Measurements from ENCODE around the gene WDR47. TPM values are rescaled to one million over a fixed set of nuclear protein-coding genes. Genes with fewer than 3 reads are reported as not detected.
A peak's percentile ranks its signal among the peaks of the same experiment; 100 is the strongest.

The WDR47 gene
- total and polyA plus RNA-seq, 8 donors: 1.9 to 7.1 (median 4.2) TPM

DNA sequence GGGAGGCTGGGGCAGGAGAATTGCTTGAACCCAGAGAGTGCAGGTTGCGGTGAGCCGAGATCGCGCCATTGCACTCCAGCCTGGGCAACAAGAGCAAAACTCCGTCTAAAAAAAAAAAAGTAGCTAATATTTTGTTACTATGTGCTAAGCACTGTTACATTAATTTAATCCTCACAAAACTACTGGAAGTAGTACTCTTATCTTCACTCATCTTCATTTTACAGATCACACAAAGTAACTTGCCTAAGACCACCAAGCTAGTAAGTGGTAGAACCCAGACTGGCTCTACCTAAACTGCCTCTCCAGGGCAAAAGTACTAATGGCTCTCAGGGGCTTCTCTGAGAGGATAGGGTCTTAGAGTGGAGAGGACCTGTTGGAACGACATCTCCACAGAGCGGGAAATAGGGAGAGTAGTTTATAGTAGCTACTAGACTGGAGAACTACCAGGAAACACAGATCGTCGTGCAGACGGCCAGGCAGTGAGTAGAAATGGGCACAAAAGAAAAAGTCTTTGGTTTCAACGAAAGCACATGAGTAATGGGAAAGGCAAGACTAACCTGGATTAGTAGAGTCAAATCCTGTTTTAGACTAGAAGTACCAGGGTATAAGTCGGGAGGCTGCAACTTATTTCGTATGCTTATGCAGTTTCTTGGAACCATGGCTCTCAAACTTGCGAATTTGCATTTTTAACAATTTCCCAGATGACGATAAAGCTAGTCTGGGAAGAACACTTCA, 80.0 kb downstream of the WDR47 start:
- intact Hi-C loops (cut with DNase I): no loop called here
- peak overlapping the region; percentile 96 to 98 (median 98) for H3K27ac ChIP-seq
- DNase-seq (no peak), FAIRE-seq (no peak), ATAC-seq (no peak)
- no peaks in the 10 kb centered on the region for H3K36me3 ChIP-seq
- H3K27me3 ChIP-seq: no peaks in the 10 kb centered on the region
- H3K4me1 ChIP-seq: peaks cover 7 to 13% (median 13%) of the 10 kb centered on the region in 3 donors
- H3K9me3 ChIP-seq: no peaks in the 10 kb centered on the region
- 67 to 78% methylated on average over 15 of the region's 15 CpGs for WGBS, 2 donors
- H3K4me3 ChIP-seq: peak overlapping the region; percentile 66 to 92 (median 78)
- TF ChIP-seq, protein P1, sequence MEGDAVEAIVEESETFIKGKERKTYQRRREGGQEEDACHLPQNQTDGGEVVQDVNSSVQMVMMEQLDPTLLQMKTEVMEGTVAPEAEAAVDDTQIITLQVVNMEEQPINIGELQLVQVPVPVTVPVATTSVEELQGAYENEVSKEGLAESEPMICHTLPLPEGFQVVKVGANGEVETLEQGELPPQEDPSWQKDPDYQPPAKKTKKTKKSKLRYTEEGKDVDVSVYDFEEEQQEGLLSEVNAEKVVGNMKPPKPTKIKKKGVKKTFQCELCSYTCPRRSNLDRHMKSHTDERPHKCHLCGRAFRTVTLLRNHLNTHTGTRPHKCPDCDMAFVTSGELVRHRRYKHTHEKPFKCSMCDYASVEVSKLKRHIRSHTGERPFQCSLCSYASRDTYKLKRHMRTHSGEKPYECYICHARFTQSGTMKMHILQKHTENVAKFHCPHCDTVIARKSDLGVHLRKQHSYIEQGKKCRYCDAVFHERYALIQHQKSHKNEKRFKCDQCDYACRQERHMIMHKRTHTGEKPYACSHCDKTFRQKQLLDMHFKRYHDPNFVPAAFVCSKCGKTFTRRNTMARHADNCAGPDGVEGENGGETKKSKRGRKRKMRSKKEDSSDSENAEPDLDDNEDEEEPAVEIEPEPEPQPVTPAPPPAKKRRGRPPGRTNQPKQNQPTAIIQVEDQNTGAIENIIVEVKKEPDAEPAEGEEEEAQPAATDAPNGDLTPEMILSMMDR (IDR thresholded peaks at IDR 0.05): no peak

DNA sequence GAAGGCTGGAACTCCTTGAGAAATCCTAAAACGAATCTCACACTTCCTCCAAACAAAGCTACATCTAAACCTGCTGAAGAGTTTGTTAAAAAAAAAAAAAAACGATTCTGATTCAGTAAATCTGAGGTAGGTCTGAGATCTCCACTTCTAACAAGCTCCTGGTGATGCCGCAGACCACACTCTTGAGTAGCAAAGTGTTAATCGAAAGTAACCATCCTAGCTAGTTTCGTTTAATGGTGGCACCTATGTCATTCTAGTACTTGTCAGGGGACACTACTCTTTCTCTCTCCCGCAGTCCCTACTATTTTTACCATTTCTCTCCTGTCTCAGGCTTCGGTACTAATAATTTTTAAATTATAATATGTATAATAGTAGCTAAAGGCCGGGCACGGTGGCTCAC, 80.7 kb downstream of the WDR47 start:
- ATAC-seq: no peak

DNA sequence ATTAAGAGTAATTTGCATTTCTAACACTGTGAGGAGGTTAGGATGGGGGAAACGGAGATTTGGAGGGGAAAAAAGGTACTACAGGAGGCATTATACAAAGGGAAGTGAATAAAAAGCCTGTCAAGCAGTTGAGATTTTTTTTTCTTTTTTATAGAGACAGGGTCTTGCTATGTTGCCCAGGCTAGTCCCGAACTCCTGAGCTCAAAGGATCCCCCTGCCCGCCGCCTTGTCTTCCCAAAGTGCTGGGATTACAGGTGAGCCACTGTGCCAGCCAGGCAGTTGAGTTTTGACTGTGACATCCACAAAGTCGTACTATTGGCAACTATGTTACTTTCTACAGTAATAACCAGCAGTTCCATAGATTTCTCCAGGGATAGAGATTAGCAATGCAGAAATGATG, 81.2 kb downstream of the WDR47 start:
- no peaks in the 10 kb centered on the region for H3K36me3 ChIP-seq
- no peak for DNase-seq
- no peak for ATAC-seq
- H3K9me3 ChIP-seq: no peaks in the 10 kb centered on the region
- no peak overlapping the region for H3K4me3 ChIP-seq
- intact Hi-C loops (cut with DNase I): no loop called here
- H3K27ac ChIP-seq: no peak overlapping the region
- H3K4me1 ChIP-seq: peaks cover 7 to 13% (median 13%) of the 10 kb centered on the region in 3 donors
- no peak for FAIRE-seq
- TF ChIP-seq, protein P1 (IDR thresholded peaks at IDR 0.05): no peak
- WGBS, 2 donors: 88 to 94% methylated on average over 5 of the region's 5 CpGs
- H3K27me3 ChIP-seq: no peaks in the 10 kb centered on the region

More for the DNA sequence above, 80.7 kb downstream of the WDR47 start:
- intact Hi-C loops (cut with DNase I): no loop called here
- H3K4me3 ChIP-seq: no peak overlapping the region
- no peak overlapping the region for H3K27ac ChIP-seq
- peaks cover 7 to 13% (median 13%) of the 10 kb centered on the region in 3 donors for H3K4me1 ChIP-seq
- H3K9me3 ChIP-seq: no peaks in the 10 kb centered on the region
- no peaks in the 10 kb centered on the region for H3K27me3 ChIP-seq
- WGBS, 2 donors: 80 to 86% methylated on average over 9 of the region's 9 CpGs
- TF ChIP-seq, protein P1 (IDR thresholded peaks at IDR 0.05): no peak
- FAIRE-seq (no peak), DNase-seq (no peak)
- H3K36me3 ChIP-seq: no peaks in the 10 kb centered on the region

DNA sequence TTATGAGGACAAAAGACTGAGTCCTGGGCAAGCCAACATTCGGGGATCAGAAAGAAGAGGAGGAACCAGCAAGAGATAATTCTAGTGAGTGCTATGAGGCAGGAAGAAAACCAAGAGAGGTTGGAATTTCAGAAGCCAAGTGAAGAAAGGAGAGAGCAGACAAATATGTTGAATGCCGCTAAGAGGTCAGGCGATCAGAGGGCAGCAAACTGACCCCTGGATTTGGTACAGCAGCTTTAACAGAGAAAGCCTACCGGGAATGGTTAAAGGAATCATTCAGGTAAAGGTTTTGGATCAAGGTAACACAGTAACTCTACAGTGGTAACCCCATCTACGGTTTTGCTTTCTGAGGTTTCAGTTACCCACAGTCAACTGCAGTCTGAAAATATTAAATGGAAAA, 84.0 kb downstream of the WDR47 start:
- no peak overlapping the region for H3K4me3 ChIP-seq
- DNase-seq (no peak), FAIRE-seq (no peak), ATAC-seq (no peak)
- H3K36me3 ChIP-seq: no peaks in the 10 kb centered on the region
- intact Hi-C loops (cut with DNase I): no loop called here
- WGBS, 2 donors: 90 to 92% methylated on average over 5 of the region's 5 CpGs
- no peak overlapping the region for H3K27ac ChIP-seq
- TF ChIP-seq, protein P1 (IDR thresholded peaks at IDR 0.05): no peak
- no peaks in the 10 kb centered on the region for H3K27me3 ChIP-seq
- no peaks in the 10 kb centered on the region for H3K9me3 ChIP-seq
- H3K4me1 ChIP-seq: peaks cover 4 to 13% (median 13%) of the 10 kb centered on the region in 3 donors

DNA sequence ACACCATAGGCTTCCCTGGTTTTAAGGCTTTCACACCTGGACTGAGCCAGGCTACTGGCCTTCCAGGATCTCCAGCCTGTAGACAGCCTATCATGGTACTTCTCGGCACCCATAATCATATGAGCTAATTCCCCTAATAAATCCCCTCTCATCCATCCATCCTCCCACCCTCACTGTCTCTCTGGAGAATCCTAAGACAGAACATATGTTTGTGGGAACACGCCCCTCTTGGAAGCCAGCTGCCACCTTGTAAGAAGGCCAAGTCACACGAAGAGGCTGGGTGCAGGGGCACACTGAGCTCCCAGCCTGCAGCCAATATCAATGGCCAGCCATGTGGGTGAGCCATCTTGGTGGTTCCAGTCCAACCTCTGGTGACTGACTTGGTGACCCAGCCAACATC, 86.0 kb downstream of the WDR47 start:
- H3K4me1 ChIP-seq: peaks cover 0 to 3% (median 0%) of the 10 kb centered on the region in 3 donors
- H3K36me3 ChIP-seq: no peaks in the 10 kb centered on the region
- TF ChIP-seq, protein P1 (IDR thresholded peaks at IDR 0.05): no peak
- WGBS, 2 donors: 73 to 74% methylated on average over 3 of the region's 3 CpGs
- H3K27ac ChIP-seq: no peak overlapping the region
- intact Hi-C loops (cut with DNase I): no loop called here
- ATAC-seq: peak in 1 of 4 donors; percentile 18
- H3K4me3 ChIP-seq: no peak overlapping the region
- FAIRE-seq: no peak
- no peaks in the 10 kb centered on the region for H3K27me3 ChIP-seq
- H3K9me3 ChIP-seq: no peaks in the 10 kb centered on the region
- DNase-seq: no peak
